ENCODE data around the gene KCNH8.

- no peak for TF ChIP-seq EZH2 (IDR thresholded peaks at IDR 0.05)
- TF ChIP-seq POLR2AphosphoS5 (IDR thresholded peaks at IDR 0.05; ENCODE audit: borderline replicate concordance, low read depth, low read length) = no peak
These were observed 42.5 kb upstream of the KCNH8 start for GRCh38 chr3:19105826-19106225.
